Activated naive CD4-positive, alpha-beta T cell treated with anti-CD3 and anti-CD28 coated beads for 36 hours (primary cell): ENCODE measurements around the gene TTI1. TPM values are rescaled to one million over a fixed set of nuclear protein-coding genes. Genes with fewer than 3 reads are reported as not detected.
"Not testable (repeated sequence)": the region's sequence is repeated elsewhere in the genome, so short reads cannot be mapped to it uniquely, and the experiment has no call there.

Experiments
- CTCF ChIA-PET: fragments of 350-600 bp; sonication (Branson Sonifier 250); formaldehyde crosslinking; loops from one replicate; lab custom pipeline; 2021; ENCODE audit warnings: antibody characterized with exemption; lab: Charles Lee
- DNase-seq: peaks from one replicate; pipeline ENCODE4 v3.0.0-alpha.2; 2020
- H3K27ac Mint-ChIP-seq: one replicate; pipeline ENCODE4 v1.8.0; 2021; ENCODE audit warnings: mild to moderate bottlenecking, mixed read lengths
- H3K27me3 Mint-ChIP-seq: one replicate; pipeline ENCODE4 v1.8.0; 2021; ENCODE audit warnings: low read depth, mixed read lengths
- H3K36me3 Mint-ChIP-seq: one replicate; pipeline ENCODE4 v1.8.0; 2021; ENCODE audit warnings: low read depth, mixed read lengths
- H3K4me1 Mint-ChIP-seq: one replicate; pipeline ENCODE4 v1.8.0; 2021; ENCODE audit warnings: low read depth, mixed read lengths
- H3K4me3 Mint-ChIP-seq: one replicate; pipeline ENCODE4 v1.8.0; 2021; ENCODE audit warnings: mild to moderate bottlenecking, moderate library complexity, mixed read lengths
- H3K9me3 Mint-ChIP-seq: one replicate; pipeline ENCODE4 v1.8.0; 2021; ENCODE audit warnings: mixed read lengths
- intact Hi-C: fragments of 100-400 bp; cut with micrococcal nuclease; formaldehyde crosslinking; loops from one replicate; pipeline ENCODE4 v1.15.1; 2023
- total RNA-seq, 2 experiments: library from RNA; stranded (reverse); gene quantifications; one replicate each; pipeline ENCODE4 v1.2.3, GENCODE V29; 2021

TTI1 gene
- total RNA-seq, 2 experiments from 2014 or later: 32.8 to 36.2 TPM

- Mint-ChIP-seq H3K27ac (no peak overlapping the region), H3K27me3 (no peaks in the 10 kb centered on the region), H3K4me1 (no peaks in the 10 kb centered on the region), H3K36me3 (peaks cover 19% of the 10 kb centered on the region), H3K9me3 (peaks cover 26% of the 10 kb centered on the region), H3K4me3 (no peak overlapping the region)
- CTCF ChIA-PET: no interaction called here
- intact Hi-C loops: no loop called here
- DNase-seq: no peak
Measured at GRCh38 chr20:37970856-37971245, 62.4 kb downstream of the TTI1 start.

- CTCF ChIA-PET: no interaction called here
- no peaks in the 10 kb centered on the region for H3K27me3 Mint-ChIP-seq
- no peak for DNase-seq
- peaks cover 18% of the 10 kb centered on the region for H3K36me3 Mint-ChIP-seq
- intact Hi-C loops: no loop called here
- no peak overlapping the region for H3K4me3 Mint-ChIP-seq
- no peaks in the 10 kb centered on the region for H3K4me1 Mint-ChIP-seq
- peaks cover 26% of the 10 kb centered on the region for H3K9me3 Mint-ChIP-seq
- H3K27ac Mint-ChIP-seq: no peak overlapping the region
Measured at GRCh38 chr20:37969949-37970855, 63.1 kb downstream of the TTI1 start.

GRCh38 chr20:37968841-37969401, 64.3 kb downstream of the TTI1 start:
- no peak overlapping the region for H3K27ac Mint-ChIP-seq
- peaks cover 18% of the 10 kb centered on the region for H3K36me3 Mint-ChIP-seq
- H3K4me3 Mint-ChIP-seq: no peak overlapping the region
- H3K4me1 Mint-ChIP-seq: no peaks in the 10 kb centered on the region
- intact Hi-C loops: no loop called here
- no peak for DNase-seq
- CTCF ChIA-PET: interaction anchor here (0.6 kb wide), 1 partner anchor 142 kb away, joined by 3 read pairs; no protein-coding TSS in a partner anchor
- H3K9me3 Mint-ChIP-seq: peaks cover 39% of the 10 kb centered on the region
- no peaks in the 10 kb centered on the region for H3K27me3 Mint-ChIP-seq

- intact Hi-C loops, H3K27ac Mint-ChIP-seq, H3K4me1 Mint-ChIP-seq, CTCF ChIA-PET, DNase-seq, H3K36me3 Mint-ChIP-seq, H3K4me3 Mint-ChIP-seq, H3K27me3 Mint-ChIP-seq: not testable (repeated sequence)
- H3K9me3 Mint-ChIP-seq: peaks cover 47% of the 10 kb centered on the region
Measured at GRCh38 chr20:37963483-37963882, 69.8 kb downstream of the TTI1 start.

GRCh38 chr20:37961066-37961465, 72.2 kb downstream of the TTI1 start:
- H3K27ac Mint-ChIP-seq: no peak overlapping the region
- H3K27me3 Mint-ChIP-seq: peaks cover 4% of the 10 kb centered on the region
- H3K4me1 Mint-ChIP-seq: no peaks in the 10 kb centered on the region
- H3K9me3 Mint-ChIP-seq: peaks cover 27% of the 10 kb centered on the region
- no peak overlapping the region for H3K4me3 Mint-ChIP-seq
- CTCF ChIA-PET: no interaction called here
- DNase-seq: no peak
- H3K36me3 Mint-ChIP-seq: no peaks in the 10 kb centered on the region
- intact Hi-C loops: no loop called here

- CTCF ChIA-PET: no interaction called here
- peaks cover 15% of the 10 kb centered on the region for H3K9me3 Mint-ChIP-seq
Measured at GRCh38 chr20:37958856-37959520, 74.3 kb downstream of the TTI1 start.

GRCh38 chr20:37956107-37956585, 77.1 kb downstream of the TTI1 start:
- H3K27me3 Mint-ChIP-seq: peaks cover 5% of the 10 kb centered on the region
- H3K27ac Mint-ChIP-seq: no peak overlapping the region
- CTCF ChIA-PET: no interaction called here
- H3K9me3 Mint-ChIP-seq: peaks cover 10% of the 10 kb centered on the region
- no peak overlapping the region for H3K4me3 Mint-ChIP-seq
- H3K36me3 Mint-ChIP-seq: no peaks in the 10 kb centered on the region
- DNase-seq: no peak
- intact Hi-C loops: no loop called here
- no peaks in the 10 kb centered on the region for H3K4me1 Mint-ChIP-seq

More at GRCh38 chr20:37958856-37959520, 74.3 kb downstream of the TTI1 start:
- H3K4me3 Mint-ChIP-seq: no peak overlapping the region
- no peak overlapping the region for H3K27ac Mint-ChIP-seq
- DNase-seq: no peak
- H3K4me1 Mint-ChIP-seq: no peaks in the 10 kb centered on the region
- no peaks in the 10 kb centered on the region for H3K36me3 Mint-ChIP-seq
- intact Hi-C loops: no loop called here
- H3K27me3 Mint-ChIP-seq: peaks cover 6% of the 10 kb centered on the region

GRCh38 chr20:37955511-37955910, 77.7 kb downstream of the TTI1 start:
- no peak overlapping the region for H3K27ac Mint-ChIP-seq
- H3K27me3 Mint-ChIP-seq: peaks cover 4% of the 10 kb centered on the region
- intact Hi-C loops: no loop called here
- H3K4me3 Mint-ChIP-seq: no peak overlapping the region
- no peaks in the 10 kb centered on the region for H3K36me3 Mint-ChIP-seq
- CTCF ChIA-PET: no interaction called here
- no peak for DNase-seq
- no peaks in the 10 kb centered on the region for H3K4me1 Mint-ChIP-seq
- H3K9me3 Mint-ChIP-seq: peaks cover 5% of the 10 kb centered on the region

GRCh38 chr20:37954626-37955025, 78.6 kb downstream of the TTI1 start:
- Mint-ChIP-seq H3K27me3 (peaks cover 2% of the 10 kb centered on the region), H3K9me3 (peaks cover 3% of the 10 kb centered on the region), H3K36me3 (no peaks in the 10 kb centered on the region), H3K4me1 (no peaks in the 10 kb centered on the region), H3K4me3 (no peak overlapping the region), H3K27ac (no peak overlapping the region)
- intact Hi-C loops: no loop called here
- CTCF ChIA-PET: no interaction called here
- DNase-seq: no peak

GRCh38 chr20:37954190-37954589, 79.1 kb downstream of the TTI1 start:
- H3K36me3 Mint-ChIP-seq: no peaks in the 10 kb centered on the region
- CTCF ChIA-PET: no interaction called here
- H3K4me3 Mint-ChIP-seq: no peak overlapping the region
- no peaks in the 10 kb centered on the region for H3K4me1 Mint-ChIP-seq
- no peak overlapping the region for H3K27ac Mint-ChIP-seq
- DNase-seq: no peak
- no peaks in the 10 kb centered on the region for H3K9me3 Mint-ChIP-seq
- H3K27me3 Mint-ChIP-seq: peaks cover 2% of the 10 kb centered on the region
- intact Hi-C loops: no loop called here

- Mint-ChIP-seq H3K4me3 (no peak overlapping the region), H3K27me3 (no peaks in the 10 kb centered on the region), H3K4me1 (no peaks in the 10 kb centered on the region), H3K9me3 (peaks cover 5% of the 10 kb centered on the region), H3K27ac (no peak overlapping the region), H3K36me3 (no peaks in the 10 kb centered on the region)
- intact Hi-C loops: no loop called here
- no peak for DNase-seq
- CTCF ChIA-PET: no interaction called here
Measured at GRCh38 chr20:37948956-37949355, 84.3 kb downstream of the TTI1 start.

- peaks cover 5% of the 10 kb centered on the region for H3K9me3 Mint-ChIP-seq
- no peaks in the 10 kb centered on the region for H3K27me3 Mint-ChIP-seq
- intact Hi-C loops: no loop called here
- no peak for DNase-seq
- H3K4me1 Mint-ChIP-seq: no peaks in the 10 kb centered on the region
- CTCF ChIA-PET: interaction anchor here (0.6 kb wide), 1 partner anchor 233 kb away, joined by 3 read pairs; no protein-coding TSS in a partner anchor
- no peaks in the 10 kb centered on the region for H3K36me3 Mint-ChIP-seq
- no peak overlapping the region for H3K27ac Mint-ChIP-seq
- H3K4me3 Mint-ChIP-seq: no peak overlapping the region
Measured at GRCh38 chr20:37947943-37948342, 85.3 kb downstream of the TTI1 start.
